GM20431 (cell line): ENCODE measurements around the gene ARAP2.

Experiments
- in situ Hi-C: fragments of 300-500 bp; cut with MseI, MboI; formaldehyde crosslinking; loops from one replicate; pipeline ENCODE4 v1.15.0; 2020; ENCODE audit warnings: low sequenced_read_pairs; ENCODE audit not compliant: unreplicated experiment

Gene ARAP2

GRCh38 chr4:36133658-36134057 is 110.7 kb downstream of the ARAP2 start:
- in situ Hi-C loops = no loop called here

- in situ Hi-C loops = no loop called here
Measured at GRCh38 chr4:36133086-36133485, 111.2 kb downstream of the ARAP2 start.

GRCh38 chr4:36130641-36131040 is 113.7 kb downstream of the ARAP2 start:
- in situ Hi-C loops = no loop called here

- in situ Hi-C loops = no loop called here
Measured at GRCh38 chr4:36128689-36129088, 115.6 kb downstream of the ARAP2 start.

GRCh38 chr4:36123906-36124305 is 120.4 kb downstream of the ARAP2 start:
- in situ Hi-C loops = no loop called here

- in situ Hi-C loops = no loop called here
Measured at GRCh38 chr4:36115312-36115711, 129.0 kb downstream of the ARAP2 start.

- in situ Hi-C loops = no loop called here
Measured at GRCh38 chr4:36111172-36111571, 133.1 kb downstream of the ARAP2 start.

- in situ Hi-C loops = no loop called here
Measured at GRCh38 chr4:36099509-36099908, 144.8 kb downstream of the ARAP2 start.

- in situ Hi-C loops = no loop called here
Measured at GRCh38 chr4:36094995-36095394, 149.3 kb downstream of the ARAP2 start.

GRCh38 chr4:36091997-36092396 is 152.3 kb downstream of the ARAP2 start:
- in situ Hi-C loops = no loop called here

- in situ Hi-C loops = no loop called here
Measured at GRCh38 chr4:36088542-36088941, 155.8 kb downstream of the ARAP2 start.

GRCh38 chr4:36086261-36086786 is 158.0 kb downstream of the ARAP2 start:
- in situ Hi-C loops = no loop called here

- in situ Hi-C loops = no loop called here
Measured at GRCh38 chr4:36082817-36083216, 161.5 kb downstream of the ARAP2 start.

GRCh38 chr4:36081185-36081584 is 163.1 kb downstream of the ARAP2 start:
- in situ Hi-C loops = no loop called here

GRCh38 chr4:36079666-36080065 is 164.6 kb downstream of the ARAP2 start:
- in situ Hi-C loops = no loop called here

- in situ Hi-C loops = no loop called here
Measured at GRCh38 chr4:36078319-36078718, 166.0 kb downstream of the ARAP2 start.

- in situ Hi-C loops = no loop called here
Measured at GRCh38 chr4:36072529-36072928, 171.8 kb downstream of the ARAP2 start.

- in situ Hi-C loops = no loop called here
Measured at GRCh38 chr4:36067116-36067515, 177.2 kb downstream of the ARAP2 start.

- in situ Hi-C loops = no loop called here
Measured at GRCh38 chr4:36065274-36065871, 178.9 kb downstream of the ARAP2 start.

GRCh38 chr4:36064117-36064516 is 180.2 kb downstream of the ARAP2 start:
- in situ Hi-C loops = no loop called here

- in situ Hi-C loops = no loop called here
Measured at GRCh38 chr4:36056136-36056535, 188.2 kb downstream of the ARAP2 start.

GRCh38 chr4:36054694-36055422 is 189.5 kb downstream of the ARAP2 start:
- in situ Hi-C loops = no loop called here
